HG03280 (cell line): Measurements from ENCODE around the gene OR10A6.
A peak's percentile ranks its signal among the peaks of the same experiment; 100 is the strongest.

Experiments
- ATAC-seq: cut with Tn5 transposase; IDR thresholded peaks from one replicate; pipeline ENCODE4 v1.9.1; 2021; ENCODE audit warnings: mild to moderate bottlenecking, moderate library complexity; ENCODE audit not compliant: unreplicated experiment

The OR10A6 gene

GRCh38 chr11:7911011-7911410 is 20.1 kb downstream of the OR10A6 start:
- ATAC-seq, result no peak

GRCh38 chr11:7910286-7910788 is 20.7 kb downstream of the OR10A6 start:
- no peak for ATAC-seq

GRCh38 chr11:7909585-7910285 is 21.3 kb downstream of the OR10A6 start:
- ATAC-seq, result no peak

- no peak for ATAC-seq
These were observed 23.9 kb downstream of the OR10A6 start for GRCh38 chr11:7907121-7907520.

GRCh38 chr11:7906481-7906880 is 24.6 kb downstream of the OR10A6 start:
- ATAC-seq, result no peak

GRCh38 chr11:7905961-7906429 is 25.1 kb downstream of the OR10A6 start:
- no peak for ATAC-seq

GRCh38 chr11:7905549-7905948 is 25.5 kb downstream of the OR10A6 start:
- ATAC-seq, result no peak

GRCh38 chr11:7904917-7905316 is 26.2 kb downstream of the OR10A6 start:
- no peak for ATAC-seq

GRCh38 chr11:7903940-7904339 is 27.1 kb downstream of the OR10A6 start:
- no peak for ATAC-seq

GRCh38 chr11:7901319-7901854 is 29.7 kb downstream of the OR10A6 start:
- no peak for ATAC-seq

GRCh38 chr11:7900686-7901085 is 30.4 kb downstream of the OR10A6 start:
- ATAC-seq, result no peak

- no peak for ATAC-seq
These were observed 31.6 kb downstream of the OR10A6 start for GRCh38 chr11:7899418-7899817.

- ATAC-seq, result no peak
These were observed 32.3 kb downstream of the OR10A6 start for GRCh38 chr11:7898666-7899283.

- no peak for ATAC-seq
These were observed 34.9 kb downstream of the OR10A6 start for GRCh38 chr11:7896009-7896785.

- ATAC-seq, result no peak
These were observed 36.8 kb downstream of the OR10A6 start for GRCh38 chr11:7894251-7894650.

- no peak for ATAC-seq
These were observed 37.3 kb downstream of the OR10A6 start for GRCh38 chr11:7893796-7894195.

GRCh38 chr11:7892840-7893254 is 38.2 kb downstream of the OR10A6 start:
- ATAC-seq, result peak; percentile 61

- peak; percentile 48 for ATAC-seq
These were observed 38.9 kb downstream of the OR10A6 start for GRCh38 chr11:7892059-7892699.

- ATAC-seq, result no peak
These were observed 40.5 kb downstream of the OR10A6 start for GRCh38 chr11:7890417-7891172.

GRCh38 chr11:7889985-7890384 is 41.1 kb downstream of the OR10A6 start:
- ATAC-seq, result no peak
